Measurements from ENCODE around the gene ANKRD33. TPM values are rescaled to one million over a fixed set of nuclear protein-coding genes. Genes with fewer than 3 reads are reported as not detected.

The ANKRD33 gene
- total RNA-seq, 1 donor from 2014 or later: not detected

GRCh38 chr12:51852404-51853137 is 35.3 kb upstream of the ANKRD33 start:
- DNase-seq (ENCODE audit: low read depth) (no peak), FAIRE-seq (peak; percentile 18)
- Histone ChIP-seq H3K4me3 (ENCODE audit: low read depth, low read length) (no peak overlapping the region), H3K36me3 (ENCODE audit: control insufficient read depth, insufficient read depth, low read length) (no peaks in the 10 kb centered on the region), H3K27me3 (ENCODE audit: control insufficient read depth, insufficient read depth, low read length) (peaks cover 26% of the 10 kb centered on the region)
- TF ChIP-seq CTCF (IDR thresholded peaks at IDR 0.05; ENCODE audit: insufficient read depth, low read length, severe bottlenecking): no peak

- FAIRE-seq (no peak), DNase-seq (ENCODE audit: low read depth) (no peak)
- TF ChIP-seq CTCF (IDR thresholded peaks at IDR 0.05; ENCODE audit: insufficient read depth, low read length, severe bottlenecking): no peak
Measured at GRCh38 chr12:51855586-51856428, 32.1 kb upstream of the ANKRD33 start.

DNA sequence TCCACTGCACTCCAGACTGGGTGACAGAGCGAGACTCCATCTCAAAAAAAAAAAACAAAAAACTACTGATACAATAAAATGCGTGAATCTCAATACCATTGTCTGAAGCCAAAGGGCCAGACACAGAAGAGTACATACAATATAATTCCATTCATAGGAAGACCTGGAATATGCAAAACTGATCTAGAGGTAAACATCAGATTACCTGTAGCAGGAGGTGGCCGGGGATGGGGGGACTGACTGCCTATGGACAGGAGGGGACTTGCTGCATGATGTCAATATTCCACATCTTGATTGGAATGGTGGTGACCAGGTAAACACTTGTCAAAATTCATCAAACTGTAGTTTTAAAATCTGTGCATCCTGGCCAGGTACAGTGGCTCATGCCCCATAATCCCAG is 26.9 kb upstream of the ANKRD33 start:
- no peak overlapping the region for H3K4me3 ChIP-seq (ENCODE audit: low read depth, low read length)
- no peak for TF ChIP-seq CTCF (IDR thresholded peaks at IDR 0.05; ENCODE audit: insufficient read depth, low read length, severe bottlenecking)
- peaks cover 29% of the 10 kb centered on the region for H3K27me3 ChIP-seq (ENCODE audit: control insufficient read depth, insufficient read depth, low read length)
- no peaks in the 10 kb centered on the region for H3K36me3 ChIP-seq (ENCODE audit: control insufficient read depth, insufficient read depth, low read length)
- FAIRE-seq (no peak), DNase-seq (ENCODE audit: low read depth) (no peak)

More at GRCh38 chr12:51855586-51856428, 32.1 kb upstream of the ANKRD33 start:
- H3K36me3 ChIP-seq (ENCODE audit: control insufficient read depth, insufficient read depth, low read length): no peaks in the 10 kb centered on the region
- no peak overlapping the region for H3K4me3 ChIP-seq (ENCODE audit: low read depth, low read length)
- H3K27me3 ChIP-seq (ENCODE audit: control insufficient read depth, insufficient read depth, low read length): peaks cover 14% of the 10 kb centered on the region

DNA sequence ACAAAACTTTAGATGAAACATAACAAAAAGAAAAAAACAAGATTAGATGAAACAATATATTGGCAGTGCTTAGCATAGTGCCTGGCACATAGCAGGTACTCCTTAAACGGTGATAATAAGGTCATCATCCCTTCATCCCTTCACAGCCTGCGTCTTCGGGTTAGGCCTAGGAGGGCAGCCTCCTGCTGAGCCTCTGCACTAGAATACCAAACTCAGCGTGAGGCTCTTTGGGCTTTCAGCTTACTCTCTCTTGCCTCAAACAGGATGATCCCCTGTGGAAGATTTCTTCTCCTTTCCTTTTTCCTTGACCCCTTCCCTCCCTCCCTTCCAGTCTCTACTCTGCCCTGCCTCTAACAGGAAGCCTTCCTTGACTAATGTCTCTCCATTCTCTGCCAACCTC is 25.0 kb upstream of the ANKRD33 start:
- no peak for FAIRE-seq
- H3K27me3 ChIP-seq (ENCODE audit: control insufficient read depth, insufficient read depth, low read length): peaks cover 23% of the 10 kb centered on the region

DNA sequence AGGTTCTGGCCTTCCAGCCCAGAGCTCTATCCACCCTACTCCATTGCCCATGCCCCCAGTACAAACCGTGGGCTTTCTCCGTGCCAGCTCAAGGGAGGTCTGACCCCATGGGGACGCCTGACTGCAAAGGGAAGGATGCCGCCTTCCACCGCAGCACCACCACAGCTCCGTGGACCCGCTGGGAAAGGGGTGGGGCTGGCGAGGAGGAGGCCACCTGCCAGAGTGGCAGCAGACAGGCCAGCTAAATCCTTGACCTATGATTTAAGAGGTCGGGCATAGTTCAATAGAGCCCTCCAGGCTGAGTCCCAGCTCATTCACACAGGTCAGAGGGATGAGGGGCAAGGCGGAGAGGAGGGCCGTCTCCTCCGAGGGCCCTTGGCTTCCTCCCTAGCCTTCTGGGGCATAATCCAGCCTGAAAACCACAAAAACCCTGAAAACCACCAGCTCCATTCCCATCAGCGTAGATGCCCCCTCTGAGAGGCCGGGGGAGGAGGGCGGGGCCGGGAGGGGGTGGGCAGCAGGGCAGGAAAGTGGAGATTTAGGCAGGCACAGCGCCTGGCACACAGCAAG is 24.5 kb upstream of the ANKRD33 start:
- Histone ChIP-seq H3K36me3 (ENCODE audit: control insufficient read depth, insufficient read depth, low read length) (no peaks in the 10 kb centered on the region), H3K4me3 (ENCODE audit: low read depth, low read length) (no peak overlapping the region), H3K27me3 (ENCODE audit: control insufficient read depth, insufficient read depth, low read length) (peaks cover 24% of the 10 kb centered on the region)
- no peak for TF ChIP-seq CTCF (IDR thresholded peaks at IDR 0.05; ENCODE audit: insufficient read depth, low read length, severe bottlenecking)
- FAIRE-seq: no peak
- no peak for DNase-seq (ENCODE audit: low read depth)

More for the DNA sequence above, 25.0 kb upstream of the ANKRD33 start:
- no peak overlapping the region for H3K4me3 ChIP-seq (ENCODE audit: low read depth, low read length)
- H3K36me3 ChIP-seq (ENCODE audit: control insufficient read depth, insufficient read depth, low read length): no peaks in the 10 kb centered on the region
- DNase-seq (ENCODE audit: low read depth): no peak
- no peak for TF ChIP-seq CTCF (IDR thresholded peaks at IDR 0.05; ENCODE audit: insufficient read depth, low read length, severe bottlenecking)

Measured in bronchial epithelial cell (primary cell).